CD4-positive, alpha-beta memory T cell (primary cell): Measurements from ENCODE around the gene TEX12. TPM values are rescaled to one million over a fixed set of nuclear protein-coding genes. Genes with fewer than 3 reads are reported as not detected.

Source experiments
- CTCF ChIA-PET: fragments of 350-600 bp; sonication (Branson Sonifier 250); formaldehyde crosslinking; loops from one replicate; lab custom pipeline; 2021; ENCODE audit warnings: inconsistent platforms; ENCODE audit not compliant: partially characterized antibody; lab: Charles Lee
- POLR2A ChIA-PET: fragments of 350-600 bp; sonication (Branson Sonifier 250); formaldehyde crosslinking; loops from one replicate; lab custom pipeline; 2021; ENCODE audit not compliant: partially characterized antibody; lab: Charles Lee
- DNase-seq, 5 donors: peaks; one replicate each; pipeline versions ENCODE4 v3.0.0 to v3.0.0-alpha.2; 2020 to 2022; ENCODE audit warnings: mixed read lengths in 1 of 5
- H3K27ac ChIP-seq: one replicate; pipeline ENCODE4 v1.7.0; 2013; ENCODE audit warnings: low read depth, low read length
- H3K27me3 ChIP-seq: 2 replicates; pipeline ENCODE4 v1.7.0; 2013; ENCODE audit warnings: mild to moderate bottlenecking, low read length, moderate library complexity; ENCODE audit not compliant: insufficient read depth
- H3K36me3 ChIP-seq: 2 replicates; pipeline ENCODE4 v1.7.0; 2013; ENCODE audit warnings: mild to moderate bottlenecking, low read length, moderate library complexity; ENCODE audit not compliant: insufficient read depth
- H3K4me1 ChIP-seq: 2 replicates; pipeline ENCODE4 v1.7.0; 2013; ENCODE audit warnings: mild to moderate bottlenecking, low read length, moderate library complexity; ENCODE audit not compliant: insufficient read depth
- H3K4me3 ChIP-seq, 2 donors: one replicate each; pipeline ENCODE4 v1.7.0; 2013; ENCODE audit warnings: low read length in 2 of 2, mild to moderate bottlenecking in 1 of 2
- H3K9me3 ChIP-seq, 2 donors: one replicate each; pipeline ENCODE4 v1.7.0; 2013; ENCODE audit warnings: low read length in 2 of 2, control low read depth in 1 of 2; ENCODE audit not compliant: control insufficient read depth in 1 of 2
- H3K27ac Mint-ChIP-seq, 7 donors: one replicate each; pipeline ENCODE4 v1.8.0; 2020 to 2021; ENCODE audit warnings: mixed read lengths in 7 of 7, mild to moderate bottlenecking in 6 of 7, inconsistent platforms in 3 of 7, moderate library complexity in 3 of 7
- H3K27me3 Mint-ChIP-seq, 2 donors: one replicate each; pipeline ENCODE4 v1.8.0; 2020 to 2021; ENCODE audit warnings: mixed read lengths in 2 of 2
- H3K36me3 Mint-ChIP-seq, 2 donors: one replicate each; pipeline ENCODE4 v1.8.0; 2020 to 2021; ENCODE audit warnings: mixed read lengths in 2 of 2, inconsistent platforms in 1 of 2, mild to moderate bottlenecking in 1 of 2
- H3K4me1 Mint-ChIP-seq, 4 donors: one replicate each; pipeline ENCODE4 v1.8.0; 2020 to 2021; ENCODE audit warnings: mixed read lengths in 4 of 4, mild to moderate bottlenecking in 1 of 4
- H3K4me3 Mint-ChIP-seq, 8 donors: one replicate each; pipeline ENCODE4 v1.8.0; 2020 to 2021; ENCODE audit warnings: mixed read lengths in 8 of 8, mild to moderate bottlenecking in 7 of 8, moderate library complexity in 6 of 8, inconsistent platforms in 3 of 8
- H3K9me3 Mint-ChIP-seq, 8 donors: one replicate each; pipeline ENCODE4 v1.8.0; 2020 to 2021; ENCODE audit warnings: mixed read lengths in 8 of 8, mild to moderate bottlenecking in 5 of 8, inconsistent platforms in 3 of 8, moderate library complexity in 1 of 8
- intact Hi-C: fragments of 100-400 bp; cut with micrococcal nuclease; formaldehyde crosslinking; loops from one replicate; pipeline ENCODE4 v1.15.1; 2023
- polyA plus RNA-seq, 2 donors: library from polyadenylated mRNA; unstranded; fragments of 300-500 nt; fragmentation: Illumina TruSeq; gene quantifications; one replicate each; pipeline ENCODE4 v1.2.3, GENCODE V29; 2021
- total RNA-seq, 2 experiments: library from RNA; stranded (reverse); gene quantifications; one replicate each; pipeline ENCODE4 v1.2.3, GENCODE V29; 2021

The TEX12 gene
- total and polyA plus RNA-seq, 4 experiments from 2014 or later, result 0.29 TPM; not detected in 3

DNA sequence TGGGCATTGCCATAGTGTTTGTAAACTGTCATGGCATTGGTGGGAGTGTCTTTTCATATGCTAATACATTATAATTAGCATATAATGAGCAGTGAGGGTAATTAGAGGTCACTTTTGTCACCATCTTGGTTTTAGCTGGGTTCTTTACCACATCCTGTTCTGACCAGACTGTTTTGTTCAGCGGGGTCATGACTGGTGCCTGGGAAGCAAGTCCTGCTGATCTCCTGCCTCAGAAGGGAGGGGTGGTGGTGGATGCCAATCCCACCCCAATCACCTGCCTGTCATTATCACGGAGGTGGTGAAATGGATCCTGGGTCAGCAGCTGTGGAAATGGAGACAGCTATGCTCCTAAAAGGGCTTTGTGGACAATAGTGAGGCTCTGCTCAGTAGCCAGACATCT, 34.4 kb upstream of the TEX12 start:
- Histone ChIP-seq H3K27me3 (no peaks in the 10 kb centered on the region), H3K27ac (no peak overlapping the region), H3K36me3 (no peaks in the 10 kb centered on the region), H3K4me3 (no peak overlapping the region), H3K9me3 (no peaks in the 10 kb centered on the region), H3K4me1 (no peaks in the 10 kb centered on the region)
- H3K36me3 Mint-ChIP-seq, result peaks cover 2 to 13% of the 10 kb centered on the region in 2 donors
- no peak for DNase-seq
- intact Hi-C loops, result no loop called here
- H3K9me3 Mint-ChIP-seq, result no peaks in the 10 kb centered on the region
- POLR2A ChIA-PET, result no interaction called here
- no peak overlapping the region for H3K27ac Mint-ChIP-seq
- CTCF ChIA-PET, result interaction anchor here (1.1 kb wide), 1 partner anchor 148 kb away, joined by 3 read pairs; no protein-coding TSS in a partner anchor
- peaks cover 0 to 2% (median 0%) of the 10 kb centered on the region in 4 donors for H3K4me1 Mint-ChIP-seq
- no peak overlapping the region for H3K4me3 Mint-ChIP-seq
- no peaks in the 10 kb centered on the region for H3K27me3 Mint-ChIP-seq

DNA sequence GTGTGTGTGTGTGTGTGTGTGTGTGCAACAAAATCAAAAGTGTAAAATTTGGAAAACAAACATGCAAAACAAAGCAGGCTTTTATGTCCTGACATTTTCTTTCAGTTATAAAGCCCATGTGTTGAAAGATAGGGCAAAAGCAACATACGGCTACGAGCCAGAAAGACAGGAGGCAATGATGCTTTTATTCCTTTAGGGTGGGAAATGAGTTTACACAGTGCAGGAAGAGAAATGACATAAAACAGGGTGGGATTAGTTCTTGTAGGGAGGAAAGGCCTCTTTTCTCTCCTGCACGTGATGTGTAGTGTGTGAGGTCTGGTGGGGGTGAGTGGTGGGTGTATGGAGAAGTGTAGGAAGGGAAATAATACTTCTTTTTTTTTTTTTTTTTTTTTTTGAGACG, 32.7 kb upstream of the TEX12 start:
- POLR2A ChIA-PET, result no interaction called here
- no peak overlapping the region for H3K27ac ChIP-seq
- Mint-ChIP-seq H3K9me3 (no peaks in the 10 kb centered on the region), H3K27ac (no peak overlapping the region), H3K36me3 (peaks cover 2 to 13% of the 10 kb centered on the region in 2 donors), H3K4me3 (no peak overlapping the region), H3K27me3 (no peaks in the 10 kb centered on the region), H3K4me1 (peaks cover 0 to 2% (median 0%) of the 10 kb centered on the region in 4 donors)
- intact Hi-C loops, result no loop called here
- H3K27me3 ChIP-seq, result no peaks in the 10 kb centered on the region
- DNase-seq, result no peak
- H3K36me3 ChIP-seq, result no peaks in the 10 kb centered on the region
- no peaks in the 10 kb centered on the region for H3K4me1 ChIP-seq
- CTCF ChIA-PET, result interaction anchor here (0.6 kb wide), 1 partner anchor 1753 kb away, joined by 3 read pairs; no protein-coding TSS in a partner anchor
- H3K4me3 ChIP-seq, result no peak overlapping the region
- H3K9me3 ChIP-seq, result no peaks in the 10 kb centered on the region

DNA sequence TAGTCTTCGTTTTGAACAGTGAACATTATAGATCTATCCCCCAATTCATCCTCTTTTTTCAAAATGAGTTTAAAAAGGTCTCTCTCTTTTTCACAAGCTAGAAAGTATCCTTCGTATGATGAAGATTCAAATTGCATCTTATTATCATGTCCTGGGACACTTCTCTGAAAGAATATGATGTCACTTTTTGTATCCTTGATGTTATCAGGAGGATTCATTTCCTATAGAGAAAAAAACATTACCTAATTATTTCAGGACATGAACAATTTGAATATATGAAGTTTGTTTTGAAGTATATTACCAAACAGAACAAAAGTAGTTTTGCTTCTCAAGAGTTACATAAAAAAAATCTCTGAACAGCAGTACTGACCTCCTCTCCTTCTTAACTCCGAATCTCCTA, 23.6 kb upstream of the TEX12 start:
- Mint-ChIP-seq H3K4me3 (no peak overlapping the region), H3K36me3 (peaks cover 7 to 13% of the 10 kb centered on the region in 2 donors), H3K27ac (peak overlapping the region in 1 of 7 donors; percentile 65), H3K4me1 (no peaks in the 10 kb centered on the region), H3K27me3 (peaks cover 0 to 2% of the 10 kb centered on the region in 2 donors), H3K9me3 (peaks cover 0 to 14% (median 6%) of the 10 kb centered on the region in 8 donors)
- DNase-seq, result no peak
- H3K4me3 ChIP-seq, result no peak overlapping the region
- H3K9me3 ChIP-seq, result no peaks in the 10 kb centered on the region
- H3K4me1 ChIP-seq, result no peaks in the 10 kb centered on the region
- ChIA-PET POLR2A (no interaction called here), CTCF (interaction anchor here (0.6 kb wide), 1 partner anchor 136 kb away, joined by 3 read pairs; no protein-coding TSS in a partner anchor)
- H3K27me3 ChIP-seq, result no peaks in the 10 kb centered on the region
- intact Hi-C loops, result no loop called here
- H3K27ac ChIP-seq, result no peak overlapping the region
- no peaks in the 10 kb centered on the region for H3K36me3 ChIP-seq

DNA sequence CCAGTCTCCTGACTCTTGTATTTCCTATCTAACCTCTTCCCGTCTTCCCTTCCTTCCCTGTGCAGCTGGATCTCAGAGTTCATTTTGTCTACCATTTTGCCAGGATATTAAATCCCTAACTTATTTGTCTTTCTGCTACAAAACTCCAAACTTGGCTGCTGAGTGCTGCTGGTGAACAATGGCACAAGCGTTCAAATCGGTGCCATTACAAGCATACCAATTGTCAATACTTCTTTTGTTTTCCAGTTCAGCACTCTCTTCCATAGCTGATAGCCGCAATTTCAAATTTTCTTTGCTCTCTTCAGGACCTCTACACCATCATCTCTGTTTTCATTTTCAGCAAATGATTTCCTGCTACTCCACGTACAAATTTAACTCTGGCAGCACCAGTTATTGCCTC, 16.7 kb upstream of the TEX12 start:
- no peaks in the 10 kb centered on the region for H3K27me3 Mint-ChIP-seq
- Histone ChIP-seq H3K4me3 (no peak overlapping the region), H3K27me3 (no peaks in the 10 kb centered on the region), H3K4me1 (no peaks in the 10 kb centered on the region), H3K9me3 (no peaks in the 10 kb centered on the region), H3K27ac (no peak overlapping the region), H3K36me3 (no peaks in the 10 kb centered on the region)
- intact Hi-C loops, result no loop called here
- no peak overlapping the region for H3K4me3 Mint-ChIP-seq
- POLR2A ChIA-PET, result no interaction called here
- CTCF ChIA-PET, result no interaction called here
- H3K36me3 Mint-ChIP-seq, result no peaks in the 10 kb centered on the region
- no peaks in the 10 kb centered on the region for H3K4me1 Mint-ChIP-seq
- no peak for DNase-seq
- H3K27ac Mint-ChIP-seq, result no peak overlapping the region
- H3K9me3 Mint-ChIP-seq, result no peaks in the 10 kb centered on the region

DNA sequence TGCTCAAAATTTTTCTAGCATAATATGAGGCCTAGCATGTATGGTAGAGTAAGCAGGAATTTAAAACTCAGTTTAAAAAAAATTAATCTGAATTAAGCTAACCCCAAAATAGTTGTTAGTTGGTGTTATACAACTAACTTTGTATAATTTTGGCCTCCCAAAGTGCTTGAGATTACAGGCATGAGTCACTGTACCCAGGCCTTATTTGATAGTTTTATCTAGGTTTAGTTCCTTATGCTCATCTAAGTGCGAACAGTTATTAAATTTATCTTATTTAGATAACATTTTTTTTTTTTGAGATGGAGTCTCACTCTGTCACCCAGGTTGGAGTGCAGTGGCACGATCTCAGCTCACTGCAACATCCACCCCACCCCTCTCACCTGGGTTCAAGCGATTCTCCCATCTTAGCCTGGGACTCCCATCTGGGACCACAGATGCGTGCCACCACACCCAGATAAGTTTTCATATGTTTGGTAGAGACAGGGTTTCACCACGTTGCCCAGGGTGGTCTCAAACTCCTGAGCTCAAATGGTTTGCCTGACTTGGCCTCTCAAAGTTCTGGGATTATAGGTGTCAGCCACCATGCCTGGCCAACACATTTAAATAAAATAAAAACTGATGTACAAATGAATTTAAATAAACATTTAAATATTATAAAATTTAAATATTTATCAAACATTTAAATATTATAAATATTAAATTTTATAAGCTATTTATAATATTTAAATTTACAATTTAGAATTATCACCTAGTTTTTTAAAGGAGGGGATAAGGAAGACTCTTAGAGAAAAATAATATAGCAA, 10.8 kb upstream of the TEX12 start:
- intact Hi-C loops, result no loop called here
- H3K4me3 Mint-ChIP-seq, result no peak overlapping the region
- no peaks in the 10 kb centered on the region for H3K9me3 ChIP-seq
- ChIA-PET CTCF (no interaction called here), POLR2A (no interaction called here)
- H3K27me3 Mint-ChIP-seq, result no peaks in the 10 kb centered on the region
- no peaks in the 10 kb centered on the region for H3K4me1 Mint-ChIP-seq
- H3K36me3 Mint-ChIP-seq, result no peaks in the 10 kb centered on the region
- no peaks in the 10 kb centered on the region for H3K27me3 ChIP-seq
- H3K4me3 ChIP-seq, result no peak overlapping the region
- no peak overlapping the region for H3K27ac ChIP-seq
- no peaks in the 10 kb centered on the region for H3K36me3 ChIP-seq
- H3K4me1 ChIP-seq, result no peaks in the 10 kb centered on the region
- no peak for DNase-seq
- H3K9me3 Mint-ChIP-seq, result no peaks in the 10 kb centered on the region
- no peak overlapping the region for H3K27ac Mint-ChIP-seq

DNA sequence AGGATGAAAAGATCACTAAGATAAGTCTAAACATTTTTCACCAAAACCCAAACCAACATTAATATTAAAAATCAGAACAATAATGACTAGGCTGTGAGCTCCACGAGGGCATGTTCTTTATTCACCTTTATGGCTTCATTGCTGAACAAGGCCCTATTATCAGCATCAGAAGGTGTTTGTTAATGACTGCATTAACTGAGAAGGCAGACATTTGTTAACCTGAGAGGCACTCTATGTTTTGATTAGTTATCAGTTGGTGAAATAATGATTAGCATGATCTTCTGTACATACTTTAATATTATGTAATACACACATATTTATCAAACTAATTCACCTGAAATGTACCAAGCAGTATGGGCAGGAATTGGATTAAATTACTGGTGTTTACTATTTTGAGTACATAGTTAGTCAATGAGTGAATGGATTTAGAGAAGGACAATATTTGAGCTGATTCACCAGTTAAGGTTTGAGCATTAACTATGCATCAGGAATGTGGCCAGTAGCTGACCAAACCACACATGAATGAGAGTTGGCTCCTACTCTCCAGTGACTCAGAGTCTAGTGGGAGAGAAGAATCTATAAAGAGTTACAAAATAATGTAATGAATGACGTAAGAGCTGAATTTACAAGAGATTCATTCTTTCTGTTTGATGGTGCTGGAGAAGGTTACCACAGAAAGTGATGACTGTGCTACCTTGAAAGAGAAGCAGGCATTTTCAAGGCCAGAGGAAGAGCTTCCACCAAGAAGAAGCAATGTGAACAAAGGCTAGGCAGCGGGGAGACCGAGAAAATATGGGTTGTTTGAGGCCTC, 10.0 kb upstream of the TEX12 start:
- Histone ChIP-seq H3K27ac (no peak overlapping the region), H3K4me1 (no peaks in the 10 kb centered on the region), H3K9me3 (no peaks in the 10 kb centered on the region), H3K27me3 (no peaks in the 10 kb centered on the region), H3K36me3 (no peaks in the 10 kb centered on the region), H3K4me3 (no peak overlapping the region)
- Mint-ChIP-seq H3K9me3 (no peaks in the 10 kb centered on the region), H3K27me3 (peaks cover 0 to 3% of the 10 kb centered on the region in 2 donors), H3K4me1 (no peaks in the 10 kb centered on the region), H3K4me3 (no peak overlapping the region), H3K36me3 (peaks cover 0 to 3% of the 10 kb centered on the region in 2 donors), H3K27ac (no peak overlapping the region)
- no peak for DNase-seq
- intact Hi-C loops, result no loop called here
- POLR2A ChIA-PET, result no interaction called here
- CTCF ChIA-PET, result no interaction called here
